PC-3 (cell line): ENCODE results near the gene RPL39L.

Experiments used
- EZH2 ChIP-seq: fragments of 300-600 bp; sonication (generic); IDR thresholded peaks from one replicate; pipeline ENCODE4 v1.6.1; 2017; ENCODE audit warnings: antibody characterized with exemption, mild to moderate bottlenecking, low read length; ENCODE audit not compliant: unreplicated experiment
- EZH2phosphoT487 ChIP-seq: fragments of 300-600 bp; sonication (generic); IDR thresholded peaks from 2 replicates; pipeline ENCODE4 v1.6.1; 2018; ENCODE audit warnings: mild to moderate bottlenecking, antibody characterized with exemption, low read length, borderline replicate concordance
- TF ChIP-seq, protein P1 (sequence below): fragments of 300-600 bp; sonication (generic); conservative IDR thresholded peaks from 2 replicates; pipeline ENCODE4 v1.5.1; 2017; ENCODE audit warnings: antibody characterized with exemption, low read depth, mild to moderate bottlenecking, low read length

DNA sequence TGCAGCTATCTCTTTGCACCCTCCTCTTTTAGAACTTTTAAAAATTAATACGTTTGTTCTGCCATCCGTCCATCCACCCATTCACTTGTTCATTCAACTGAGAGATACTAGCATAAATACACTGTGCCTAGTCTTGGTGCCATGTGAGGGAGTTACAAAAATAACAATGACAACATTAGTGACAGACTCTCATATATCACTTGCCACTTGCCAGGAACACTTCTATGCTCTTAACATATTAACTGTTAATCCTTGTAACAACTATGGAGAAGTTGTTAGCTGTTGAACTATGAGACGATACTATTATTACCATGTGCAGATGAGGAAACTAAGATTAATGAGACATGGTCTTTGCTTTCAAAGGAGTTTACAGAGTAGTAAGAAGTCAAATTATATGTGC lies 33.6 kb downstream of the RPL39L start:
- TF ChIP-seq, protein P1, sequence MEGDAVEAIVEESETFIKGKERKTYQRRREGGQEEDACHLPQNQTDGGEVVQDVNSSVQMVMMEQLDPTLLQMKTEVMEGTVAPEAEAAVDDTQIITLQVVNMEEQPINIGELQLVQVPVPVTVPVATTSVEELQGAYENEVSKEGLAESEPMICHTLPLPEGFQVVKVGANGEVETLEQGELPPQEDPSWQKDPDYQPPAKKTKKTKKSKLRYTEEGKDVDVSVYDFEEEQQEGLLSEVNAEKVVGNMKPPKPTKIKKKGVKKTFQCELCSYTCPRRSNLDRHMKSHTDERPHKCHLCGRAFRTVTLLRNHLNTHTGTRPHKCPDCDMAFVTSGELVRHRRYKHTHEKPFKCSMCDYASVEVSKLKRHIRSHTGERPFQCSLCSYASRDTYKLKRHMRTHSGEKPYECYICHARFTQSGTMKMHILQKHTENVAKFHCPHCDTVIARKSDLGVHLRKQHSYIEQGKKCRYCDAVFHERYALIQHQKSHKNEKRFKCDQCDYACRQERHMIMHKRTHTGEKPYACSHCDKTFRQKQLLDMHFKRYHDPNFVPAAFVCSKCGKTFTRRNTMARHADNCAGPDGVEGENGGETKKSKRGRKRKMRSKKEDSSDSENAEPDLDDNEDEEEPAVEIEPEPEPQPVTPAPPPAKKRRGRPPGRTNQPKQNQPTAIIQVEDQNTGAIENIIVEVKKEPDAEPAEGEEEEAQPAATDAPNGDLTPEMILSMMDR: no peak
- TF ChIP-seq EZH2 (no peak), EZH2phosphoT487 (no peak)
